ENCODE results near the gene HEATR5A. TPM values are rescaled to one million over a fixed set of nuclear protein-coding genes. Genes with fewer than 3 reads are reported as not detected.
A peak's percentile ranks its signal among the peaks of the same experiment; 100 is the strongest.

The HEATR5A gene
- total and polyA plus RNA-seq, 2 donors (not counting 1 experiment from before 2014, with no cell fraction given): 45.4 to 59.8 TPM

GRCh38 chr14:31449971-31450610, 29.7 kb upstream of the HEATR5A start:
- Histone ChIP-seq H3K9me3 (ENCODE audit: control insufficient read depth, insufficient read depth, low read depth, low read length) (no peaks in the 10 kb centered on the region), H2AFZ (ENCODE audit: low read length) (no peak overlapping the region), H3K4me2 (ENCODE audit: extremely low read depth, insufficient read depth, low read length) (no peak overlapping the region), H3K36me3 (ENCODE audit: control insufficient read depth, insufficient read depth, low read length) (peaks cover 1% of the 10 kb centered on the region), H3K27me3 (ENCODE audit: control insufficient read depth, insufficient read depth, low read length) (no peaks in the 10 kb centered on the region), H3K9ac (ENCODE audit: insufficient read depth, low read length) (no peak overlapping the region), H3K79me2 (ENCODE audit: control insufficient read depth, insufficient read depth, low read length) (no peaks in the 10 kb centered on the region), H3K4me3 (replicated peaks in 1 of 4; ENCODE audit: control extremely low read depth in 1 of 4, insufficient read depth in 1 of 4, low read depth in 3 of 4, low read length in 4 of 4) (no peak overlapping the region), H3K27ac (ENCODE audit: insufficient read depth, low read length) (no peak overlapping the region), H3K4me1 (ENCODE audit: control insufficient read depth, extremely low read depth, insufficient read depth, low read length) (no peaks in the 10 kb centered on the region), H4K20me1 (ENCODE audit: control insufficient read depth, extremely low read depth, insufficient read depth, low read length) (no peaks in the 10 kb centered on the region)
- TF ChIP-seq, protein P1, sequence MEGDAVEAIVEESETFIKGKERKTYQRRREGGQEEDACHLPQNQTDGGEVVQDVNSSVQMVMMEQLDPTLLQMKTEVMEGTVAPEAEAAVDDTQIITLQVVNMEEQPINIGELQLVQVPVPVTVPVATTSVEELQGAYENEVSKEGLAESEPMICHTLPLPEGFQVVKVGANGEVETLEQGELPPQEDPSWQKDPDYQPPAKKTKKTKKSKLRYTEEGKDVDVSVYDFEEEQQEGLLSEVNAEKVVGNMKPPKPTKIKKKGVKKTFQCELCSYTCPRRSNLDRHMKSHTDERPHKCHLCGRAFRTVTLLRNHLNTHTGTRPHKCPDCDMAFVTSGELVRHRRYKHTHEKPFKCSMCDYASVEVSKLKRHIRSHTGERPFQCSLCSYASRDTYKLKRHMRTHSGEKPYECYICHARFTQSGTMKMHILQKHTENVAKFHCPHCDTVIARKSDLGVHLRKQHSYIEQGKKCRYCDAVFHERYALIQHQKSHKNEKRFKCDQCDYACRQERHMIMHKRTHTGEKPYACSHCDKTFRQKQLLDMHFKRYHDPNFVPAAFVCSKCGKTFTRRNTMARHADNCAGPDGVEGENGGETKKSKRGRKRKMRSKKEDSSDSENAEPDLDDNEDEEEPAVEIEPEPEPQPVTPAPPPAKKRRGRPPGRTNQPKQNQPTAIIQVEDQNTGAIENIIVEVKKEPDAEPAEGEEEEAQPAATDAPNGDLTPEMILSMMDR (conservative IDR thresholded peaks at IDR 0.05 in 1 of 2, IDR thresholded peaks at IDR 0.05 in 1 of 2; ENCODE audit: low read depth in 1 of 2, low read length in 2 of 2): peak; percentile 35 to 64
- no peak for TF ChIP-seq EZH2 (IDR thresholded peaks at IDR 0.05; ENCODE audit: low read length, missing control alignments)
- peak; percentile 35 to 65 for DNase-seq (ENCODE audit: low read depth in 2 of 2)

GRCh38 chr14:31449136-31449535, 28.8 kb upstream of the HEATR5A start:
- H3K9me3 ChIP-seq (ENCODE audit: control insufficient read depth, insufficient read depth, low read depth, low read length): no peaks in the 10 kb centered on the region

DNA sequence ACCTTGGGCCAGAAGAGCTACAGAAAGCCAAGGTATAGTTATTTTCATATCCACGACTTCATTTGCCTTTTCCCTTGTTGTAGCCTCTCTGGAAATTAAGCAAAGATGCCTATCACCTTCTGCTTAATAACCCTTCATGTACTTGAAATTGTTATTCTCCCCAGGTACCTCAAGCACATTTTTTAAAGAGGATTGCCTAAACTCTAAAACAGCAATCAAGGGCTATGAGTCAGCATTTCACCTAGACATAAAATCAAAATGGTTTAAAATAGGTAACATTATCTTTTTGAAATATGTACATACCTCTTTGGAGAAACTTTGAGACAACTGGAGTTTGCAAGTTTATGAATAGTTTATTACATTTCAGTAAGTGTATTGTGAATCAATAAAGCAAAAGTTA, 25.4 kb upstream of the HEATR5A start:
- no peak overlapping the region for H3K4me2 ChIP-seq (ENCODE audit: extremely low read depth, insufficient read depth, low read length)
- DNase-seq (ENCODE audit: low read depth in 2 of 2): no peak
- no peak for TF ChIP-seq EZH2 (IDR thresholded peaks at IDR 0.05; ENCODE audit: low read length, missing control alignments)
- TF ChIP-seq, protein P1 (conservative IDR thresholded peaks at IDR 0.05 in 1 of 2, IDR thresholded peaks at IDR 0.05 in 1 of 2; ENCODE audit: low read depth in 1 of 2, low read length in 2 of 2): no peak

More at GRCh38 chr14:31449136-31449535, 28.8 kb upstream of the HEATR5A start:
- DNase-seq (ENCODE audit: low read depth in 2 of 2): no peak
- H3K27ac ChIP-seq (ENCODE audit: insufficient read depth, low read length): no peak overlapping the region
- no peaks in the 10 kb centered on the region for H3K27me3 ChIP-seq (ENCODE audit: control insufficient read depth, insufficient read depth, low read length)
- peaks cover 1% of the 10 kb centered on the region for H3K36me3 ChIP-seq (ENCODE audit: control insufficient read depth, insufficient read depth, low read length)
- H3K4me2 ChIP-seq (ENCODE audit: extremely low read depth, insufficient read depth, low read length): no peak overlapping the region
- no peaks in the 10 kb centered on the region for H3K4me1 ChIP-seq (ENCODE audit: control insufficient read depth, extremely low read depth, insufficient read depth, low read length)
- H3K4me3 ChIP-seq (replicated peaks in 1 of 4; ENCODE audit: control extremely low read depth in 1 of 4, insufficient read depth in 1 of 4, low read depth in 3 of 4, low read length in 4 of 4): no peak overlapping the region
- H3K79me2 ChIP-seq (ENCODE audit: control insufficient read depth, insufficient read depth, low read length): no peaks in the 10 kb centered on the region
- no peak for TF ChIP-seq EZH2 (IDR thresholded peaks at IDR 0.05; ENCODE audit: low read length, missing control alignments)
- TF ChIP-seq, protein P1 (conservative IDR thresholded peaks at IDR 0.05 in 1 of 2, IDR thresholded peaks at IDR 0.05 in 1 of 2; ENCODE audit: low read depth in 1 of 2, low read length in 2 of 2): no peak
- H4K20me1 ChIP-seq (ENCODE audit: control insufficient read depth, extremely low read depth, insufficient read depth, low read length): no peaks in the 10 kb centered on the region
- no peak overlapping the region for H2AFZ ChIP-seq (ENCODE audit: low read length)
- no peak overlapping the region for H3K9ac ChIP-seq (ENCODE audit: insufficient read depth, low read length)

More for the DNA sequence above, 25.4 kb upstream of the HEATR5A start:
- no peak overlapping the region for H3K27ac ChIP-seq (ENCODE audit: insufficient read depth, low read length)
- no peak overlapping the region for H3K4me3 ChIP-seq (replicated peaks in 1 of 4; ENCODE audit: control extremely low read depth in 1 of 4, insufficient read depth in 1 of 4, low read depth in 3 of 4, low read length in 4 of 4)
- H3K27me3 ChIP-seq (ENCODE audit: control insufficient read depth, insufficient read depth, low read length): no peaks in the 10 kb centered on the region
- no peaks in the 10 kb centered on the region for H4K20me1 ChIP-seq (ENCODE audit: control insufficient read depth, extremely low read depth, insufficient read depth, low read length)
- H3K9me3 ChIP-seq (ENCODE audit: control insufficient read depth, insufficient read depth, low read depth, low read length): no peaks in the 10 kb centered on the region
- H3K36me3 ChIP-seq (ENCODE audit: control insufficient read depth, insufficient read depth, low read length): no peaks in the 10 kb centered on the region
- no peak overlapping the region for H3K9ac ChIP-seq (ENCODE audit: insufficient read depth, low read length)
- no peaks in the 10 kb centered on the region for H3K79me2 ChIP-seq (ENCODE audit: control insufficient read depth, insufficient read depth, low read length)
- no peak overlapping the region for H2AFZ ChIP-seq (ENCODE audit: low read length)
- peaks cover 3% of the 10 kb centered on the region for H3K4me1 ChIP-seq (ENCODE audit: control insufficient read depth, extremely low read depth, insufficient read depth, low read length)

Data from fibroblast of lung (primary cell).